ENCODE results near the gene RIOK2. TPM values are rescaled to one million over a fixed set of nuclear protein-coding genes. Genes with fewer than 3 reads are reported as not detected.
A peak's percentile ranks its signal among the peaks of the same experiment; 100 is the strongest.
"Not testable (repeated sequence)": the region's sequence is repeated elsewhere in the genome, so short reads cannot be mapped to it uniquely, and the experiment has no call there.

The RIOK2 gene
- total RNA-seq, result 23.3 and 46.6 TPM in 2 replicates

GRCh38 chr5:97183100-97183929 is at the start of gene RIOK2:
Gene RIOK2, minus strand, starts transcription at chr5:97183247. Its CDS starts 56 bp downstream, at chr5:97183191.
- DNase-seq, result peak; percentile 95

GRCh38 chr5:97231025-97231636 is 48.1 kb upstream of the RIOK2 start:
- peak; percentile 82 for DNase-seq

- no peak for DNase-seq
Measured at GRCh38 chr5:97229688-97230285, 46.7 kb upstream of the RIOK2 start.

- no peak for DNase-seq
Measured at GRCh38 chr5:97229196-97229595, 46.1 kb upstream of the RIOK2 start.

GRCh38 chr5:97225222-97225621 is 42.2 kb upstream of the RIOK2 start:
- DNase-seq, result no peak

GRCh38 chr5:97224112-97224750 is 41.2 kb upstream of the RIOK2 start:
- no peak for DNase-seq

- DNase-seq, result no peak
Measured at GRCh38 chr5:97223596-97223995, 40.5 kb upstream of the RIOK2 start.

- DNase-seq, result no peak
Measured at GRCh38 chr5:97209343-97209742, 26.3 kb upstream of the RIOK2 start.

- no peak for DNase-seq
Measured at GRCh38 chr5:97208714-97209113, 25.7 kb upstream of the RIOK2 start.

- no peak for DNase-seq
Measured at GRCh38 chr5:97208184-97208713, 25.2 kb upstream of the RIOK2 start.

- peak; percentile 6 for DNase-seq
Measured at GRCh38 chr5:97194366-97194765, 11.3 kb upstream of the RIOK2 start.

- DNase-seq, result no peak
Measured at GRCh38 chr5:97193355-97193688, 10.3 kb upstream of the RIOK2 start.

GRCh38 chr5:97192580-97193354 is 9.7 kb upstream of the RIOK2 start:
- no peak for DNase-seq

GRCh38 chr5:97191893-97192292 is 8.8 kb upstream of the RIOK2 start:
- no peak for DNase-seq

- DNase-seq, result not testable (repeated sequence)
Measured at GRCh38 chr5:97189523-97189922, 6.5 kb upstream of the RIOK2 start.

GRCh38 chr5:97183930-97184213 is 825 bp upstream of the RIOK2 start:
- DNase-seq, result no peak

- peak; percentile 46 for DNase-seq
Measured at GRCh38 chr5:97182571-97183099, 412 bp downstream of the RIOK2 start.

GRCh38 chr5:97181856-97182545 is 1.0 kb downstream of the RIOK2 start:
- DNase-seq, result peak; percentile 19

GRCh38 chr5:97179457-97179856 is 3.6 kb downstream of the RIOK2 start:
- DNase-seq, result not testable (repeated sequence)

GRCh38 chr5:97172227-97172626 is 10.8 kb downstream of the RIOK2 start:
- no peak for DNase-seq

- DNase-seq, result no peak
Measured at GRCh38 chr5:97171703-97172102, 11.3 kb downstream of the RIOK2 start.

GRCh38 chr5:97167435-97167834 is 15.6 kb downstream of the RIOK2 start:
- no peak for DNase-seq
